ENCODE results near the gene STUB1.

- no peak for TF ChIP-seq CTCF (conservative IDR thresholded peaks at IDR 0.05; ENCODE audit: low read length)
- no peak for TF ChIP-seq EZH2phosphoT487 (IDR thresholded peaks at IDR 0.05; ENCODE audit: borderline replicate concordance, low read depth, low read length)
Observed at GRCh38 chr16:702341-702740, 22.1 kb downstream of the STUB1 start.

All from OCI-LY7 (cell line).